ENCODE results near the gene MATN1.
A peak's percentile ranks its signal among the peaks of the same experiment; 100 is the strongest.
"Not testable (repeated sequence)": the region's sequence is repeated elsewhere in the genome, so short reads cannot be mapped to it uniquely, and the experiment has no call there.

The MATN1 gene

DNA sequence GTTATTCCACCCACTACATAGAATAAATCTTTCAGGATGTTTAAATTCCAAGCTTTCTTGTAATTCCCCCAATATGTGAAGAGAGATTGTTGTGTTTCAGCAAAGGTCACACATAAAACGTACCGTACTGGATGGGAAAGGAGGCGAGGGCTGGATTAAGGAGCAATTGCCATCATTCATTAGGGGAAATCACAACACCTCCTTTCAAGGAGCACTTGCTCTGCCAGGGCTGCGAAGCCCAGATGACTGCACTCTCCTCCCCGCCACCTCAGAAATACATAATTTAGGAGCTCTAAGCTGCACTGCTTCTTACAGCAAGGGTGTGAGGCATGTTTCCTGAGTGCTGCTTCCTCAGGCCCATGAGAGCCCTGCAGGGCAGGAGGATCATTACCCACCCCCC, 29.6 kb downstream of the MATN1 start:
- no peak for DNase-seq

DNA sequence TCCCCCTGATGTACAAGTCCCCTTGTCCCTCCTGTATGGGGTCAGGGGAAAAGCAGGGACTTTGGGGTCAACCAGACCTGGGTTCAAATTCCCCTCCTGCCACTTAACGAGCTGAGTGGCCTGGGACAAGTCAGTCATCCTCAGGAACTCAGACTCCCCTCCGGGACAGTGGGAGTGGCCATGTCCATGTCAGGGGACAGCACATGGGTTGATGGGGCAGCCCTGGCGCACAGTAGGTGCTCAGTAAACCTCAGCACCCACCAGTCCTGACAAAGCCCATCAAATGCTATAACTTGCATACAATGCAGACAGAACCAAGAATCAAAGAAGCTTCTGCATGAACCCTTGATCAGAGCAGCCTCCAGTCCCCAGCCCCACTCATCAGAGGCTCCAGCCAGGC, 30.0 kb downstream of the MATN1 start:
- DNase-seq, result no peak

DNA sequence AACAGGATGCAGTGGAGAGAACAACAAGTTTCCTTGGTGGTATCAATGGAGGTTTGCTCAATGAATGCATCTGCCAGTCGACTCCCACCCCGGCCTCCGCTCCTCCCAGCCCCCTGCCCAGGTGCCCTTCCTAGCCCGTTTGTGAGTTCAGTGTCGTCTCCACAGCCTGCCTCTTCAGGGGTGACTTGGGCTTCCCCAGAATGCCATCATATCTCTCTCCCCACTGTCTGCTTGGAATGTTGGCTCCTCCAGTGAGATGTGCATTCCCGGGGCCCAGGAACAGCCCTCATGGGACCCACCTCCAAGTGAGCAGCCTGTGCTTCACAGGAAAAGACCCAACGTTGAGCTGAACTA, 30.5 kb downstream of the MATN1 start:
- DNase-seq, result no peak

DNA sequence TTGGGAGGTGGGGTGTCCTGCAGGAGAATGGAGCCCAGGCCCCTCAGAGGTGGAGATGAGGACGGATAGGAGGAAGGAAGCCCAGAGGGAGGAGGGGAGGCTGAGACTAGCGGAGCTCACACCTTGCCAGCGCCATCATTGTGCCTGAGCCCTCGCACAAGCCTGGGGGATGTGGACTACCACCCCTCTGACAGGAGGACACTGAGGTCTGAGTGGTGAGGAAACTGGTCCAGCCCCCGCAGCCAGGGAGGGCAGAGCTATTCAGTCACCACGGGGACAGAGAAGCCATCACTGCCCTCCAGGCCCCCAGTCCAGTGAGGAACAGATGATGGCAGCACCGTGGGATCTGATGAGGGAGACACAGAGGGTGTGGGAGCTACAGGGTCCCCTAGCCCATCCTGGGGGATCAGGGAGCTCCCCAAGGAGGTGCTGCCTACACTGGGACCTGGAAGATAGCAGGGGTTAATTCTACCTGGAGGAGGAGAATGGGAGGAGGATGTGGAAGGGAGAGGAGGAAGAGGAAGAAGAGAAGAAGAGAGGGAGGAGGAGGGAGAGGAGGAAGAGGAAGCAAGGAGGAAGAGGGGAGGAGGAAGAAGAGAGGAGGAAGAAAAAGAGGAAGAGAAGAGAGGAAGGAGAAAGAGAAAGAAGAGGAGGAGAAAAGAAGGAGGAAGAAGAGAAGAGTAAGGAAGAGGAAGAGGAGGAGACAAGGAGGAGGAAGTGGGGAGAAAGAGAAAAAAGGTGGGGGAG, 31.0 kb downstream of the MATN1 start:
- no peak for DNase-seq

DNA sequence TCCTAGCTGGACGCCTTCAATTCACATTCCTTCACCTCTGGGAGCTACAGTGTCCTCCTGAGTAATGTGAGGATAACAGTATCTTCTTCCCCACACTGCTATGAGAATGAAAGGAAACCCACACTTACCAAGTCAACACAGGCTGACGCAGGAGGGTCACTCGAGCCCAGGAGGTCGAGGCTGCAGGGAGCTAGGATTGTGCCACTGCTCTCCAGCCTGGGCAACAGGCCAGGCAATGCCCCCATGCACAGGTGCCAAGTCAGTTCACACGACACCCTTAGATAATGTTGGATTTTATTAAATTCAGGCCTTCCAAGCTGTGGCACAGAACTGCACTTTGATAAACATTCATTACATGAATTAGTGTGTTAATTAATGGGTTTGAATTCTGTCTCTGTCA, 31.9 kb downstream of the MATN1 start:
- DNase-seq, result no peak

DNA sequence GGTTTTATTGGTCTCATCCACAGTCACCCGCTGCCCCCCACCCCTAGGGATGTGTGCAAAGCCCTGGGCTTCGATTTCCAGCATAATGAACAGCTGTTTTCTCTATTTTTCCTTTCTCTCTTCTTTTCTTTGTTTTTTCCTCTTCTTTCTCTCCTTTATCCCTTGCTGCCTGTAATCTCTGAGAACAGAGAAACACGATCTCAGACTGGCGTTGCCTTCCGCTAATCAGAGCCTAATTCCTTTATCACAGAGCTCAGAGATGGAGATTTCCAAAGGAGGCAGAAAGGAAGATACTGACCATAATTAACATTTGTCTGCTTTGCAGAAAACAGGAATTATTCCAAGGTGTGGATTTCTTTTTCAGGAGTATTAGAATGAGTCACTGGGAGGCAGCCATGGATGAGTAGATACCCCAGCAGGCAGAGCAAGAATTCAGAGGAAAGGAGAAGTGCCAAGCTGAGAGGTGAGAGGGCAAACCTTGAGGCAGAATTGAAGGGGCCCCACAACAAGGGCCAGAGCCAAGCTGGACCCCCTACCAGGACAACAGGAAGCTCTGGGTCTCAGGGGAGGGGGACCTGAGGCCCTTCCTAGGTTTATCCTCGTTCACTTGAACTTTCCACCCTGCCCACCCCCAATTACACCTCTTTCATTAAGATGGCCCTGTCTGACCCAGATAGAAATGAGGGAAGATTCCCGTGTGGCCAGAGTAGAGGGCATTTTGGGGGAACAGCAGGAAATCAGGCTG, 33.3 kb downstream of the MATN1 start:
- DNase-seq, result no peak

DNA sequence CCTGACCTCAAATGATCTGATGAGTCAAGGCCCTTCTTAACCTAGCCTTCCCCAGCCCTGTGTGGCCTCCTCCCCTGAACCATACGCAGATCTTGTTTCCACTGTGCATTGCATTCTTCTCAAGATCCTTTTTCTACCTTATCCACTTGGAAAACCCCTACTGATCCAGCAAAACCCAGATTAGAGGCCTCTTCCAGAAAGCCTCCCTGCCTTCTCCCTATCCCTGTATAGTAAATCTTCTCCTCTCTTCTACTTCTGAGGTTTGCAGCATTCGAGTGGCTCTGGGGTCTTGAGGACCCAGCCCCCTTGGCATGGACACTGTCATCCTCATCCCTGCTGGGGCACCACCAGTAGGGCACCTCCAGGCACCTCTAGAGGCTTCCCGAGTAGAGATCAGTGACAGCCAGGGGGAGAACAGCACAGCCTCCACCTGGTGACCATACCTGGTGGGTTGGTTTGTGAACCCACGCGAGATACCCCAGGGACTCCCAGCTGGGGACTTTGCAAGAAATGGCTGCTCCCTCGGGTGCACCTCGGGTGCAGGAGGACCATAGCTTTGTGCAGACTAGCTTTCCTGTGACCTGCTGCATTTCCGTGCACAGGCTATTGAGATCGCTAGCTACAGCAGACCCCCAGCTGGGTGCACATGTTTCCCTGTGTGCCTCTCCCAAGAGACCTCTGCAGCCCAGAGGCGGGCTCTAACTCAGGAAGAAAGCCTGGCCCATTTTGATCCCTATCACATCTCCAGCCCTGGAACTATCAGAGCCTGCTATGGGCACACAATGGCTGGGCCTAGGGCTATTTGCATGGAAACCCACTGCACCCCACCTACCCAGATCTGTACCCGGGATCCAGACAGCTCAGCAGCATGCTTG, 34.2 kb downstream of the MATN1 start:
- no peak for DNase-seq

DNA sequence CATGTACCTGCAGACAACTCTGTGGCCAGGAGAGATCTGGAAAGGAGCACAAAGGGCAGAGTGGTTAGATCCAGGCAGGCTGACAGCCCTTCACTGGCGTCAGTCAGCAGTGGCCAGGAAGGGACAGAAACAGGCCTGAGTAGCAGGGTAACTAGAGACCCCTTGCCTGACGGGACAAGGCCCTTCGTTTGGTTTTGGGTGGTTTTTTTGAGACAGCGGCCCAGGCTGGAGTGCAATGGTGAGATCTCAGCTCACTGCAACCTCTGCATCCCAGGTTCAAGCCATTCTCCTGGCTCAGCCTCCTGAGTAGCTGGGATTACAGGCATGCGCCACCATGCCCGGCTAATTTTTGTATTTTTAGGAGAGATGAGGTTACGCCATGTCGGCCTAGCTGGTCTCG, 34.9 kb downstream of the MATN1 start:
- DNase-seq, result not testable (repeated sequence)

DNA sequence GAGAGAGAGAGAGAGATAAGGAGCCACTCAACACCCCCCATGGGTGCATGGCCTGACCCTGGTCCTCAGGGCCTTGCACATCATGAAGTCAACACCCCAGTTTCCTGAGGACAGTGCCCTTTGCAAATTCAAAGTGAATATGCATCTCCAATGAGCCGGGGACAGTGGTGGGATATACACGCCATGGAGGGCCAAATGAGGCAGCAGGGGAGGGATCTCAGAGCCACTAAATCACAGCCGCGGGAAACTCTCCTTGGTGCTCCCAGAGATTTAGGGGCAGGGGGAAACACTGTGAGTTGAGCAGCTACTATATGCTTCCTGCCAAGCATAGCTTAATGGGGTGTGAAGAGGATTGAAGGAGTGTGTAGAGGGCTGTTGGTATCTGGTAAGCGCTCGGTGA, 35.5 kb downstream of the MATN1 start:
- no peak for DNase-seq

DNA sequence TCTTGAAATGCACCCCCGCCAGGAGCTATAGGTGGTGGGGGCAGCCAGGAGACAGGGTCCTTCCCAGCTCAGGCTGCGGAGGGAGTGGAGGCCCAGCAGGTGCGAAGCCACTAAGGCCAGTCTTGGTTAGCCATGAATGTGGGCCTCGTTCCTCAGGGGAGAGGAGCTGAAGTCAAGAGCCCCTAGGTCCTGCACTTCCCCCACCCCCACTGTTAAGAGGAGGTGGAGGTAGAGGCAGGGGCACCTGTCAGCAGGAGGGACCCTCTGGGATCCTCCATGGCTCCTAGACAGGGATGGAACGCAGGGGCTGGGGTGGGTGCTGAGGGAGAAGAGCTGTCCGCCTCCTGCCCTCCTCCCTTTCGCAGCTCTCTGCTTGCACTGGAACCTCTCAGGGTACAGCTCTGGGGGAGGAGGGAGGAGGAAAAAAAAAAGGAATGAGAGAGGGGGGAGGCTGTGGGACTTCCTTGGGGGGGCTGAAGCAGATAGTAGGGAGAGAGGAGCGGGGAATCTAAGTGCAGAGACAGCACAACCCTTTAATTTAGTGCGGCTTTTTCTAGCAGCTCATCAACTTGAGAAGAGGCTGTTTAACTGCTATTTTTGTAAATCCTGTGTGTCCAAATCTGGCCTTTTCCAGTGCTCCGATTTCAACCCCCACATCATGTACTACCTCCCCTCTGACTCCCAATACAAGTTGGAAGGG, 37.0 kb downstream of the MATN1 start:
- DNase-seq, result no peak

DNA sequence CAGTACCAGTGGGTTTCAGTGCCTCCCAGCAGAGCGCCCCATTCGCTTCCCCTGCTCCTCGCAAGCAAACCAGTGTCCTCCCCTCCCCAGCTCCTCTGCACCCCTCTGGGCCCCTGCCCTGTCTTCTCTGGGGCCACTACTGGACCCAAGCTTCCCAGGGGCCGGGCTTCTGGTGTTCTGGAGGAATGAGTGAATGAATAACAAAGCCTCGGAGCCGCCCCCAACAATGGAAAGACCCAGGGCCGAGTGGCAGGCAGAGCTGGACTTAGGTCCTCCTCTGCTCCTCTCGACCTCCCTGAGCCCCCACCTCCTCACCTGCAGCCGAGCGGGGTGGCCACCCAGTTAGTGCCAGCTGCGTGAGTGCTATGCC, 37.6 kb downstream of the MATN1 start:
- DNase-seq, result no peak

DNA sequence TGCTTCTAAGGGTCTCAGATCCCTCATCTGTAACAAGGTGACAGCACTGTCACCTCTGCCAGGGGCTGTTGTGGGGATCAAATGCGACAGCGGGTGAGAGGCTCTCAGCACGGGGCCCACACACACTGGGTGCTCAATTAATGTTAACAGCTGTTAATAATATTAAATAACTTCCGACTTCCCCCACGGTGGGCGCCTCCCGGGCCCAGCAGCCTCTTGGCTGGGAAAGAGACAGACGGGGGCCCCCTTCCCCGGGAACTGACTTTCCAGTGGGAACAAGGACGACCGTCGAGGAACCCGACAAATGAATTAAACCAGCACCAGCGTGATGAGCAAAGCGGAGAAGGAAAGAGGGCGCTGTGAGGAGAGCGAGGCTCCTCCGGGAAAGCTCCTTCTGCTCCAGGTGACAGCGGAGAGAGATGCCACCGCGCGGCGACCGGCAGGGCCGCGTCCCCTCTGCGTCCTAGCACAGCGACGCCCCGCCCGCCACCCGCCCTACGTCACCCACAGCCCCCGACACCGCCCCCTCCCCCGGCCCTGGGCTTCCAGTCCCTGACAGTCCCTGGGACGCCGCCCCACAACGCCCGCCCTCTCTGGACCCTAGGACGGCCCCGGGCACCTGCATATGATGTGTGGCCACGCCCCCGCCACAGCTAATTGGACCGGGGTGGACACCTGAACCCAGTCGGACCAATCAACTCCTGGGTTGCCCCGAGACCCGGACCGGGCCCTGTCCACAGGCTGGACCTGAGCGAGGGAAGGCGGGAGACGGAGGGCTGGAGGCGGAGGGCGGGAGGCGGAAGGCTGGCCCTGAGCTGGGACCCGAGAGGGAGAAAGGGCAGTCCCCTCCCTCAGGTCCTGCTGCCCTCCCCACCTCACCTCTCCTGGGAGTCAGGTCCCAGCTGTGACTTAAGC, 38.2 kb downstream of the MATN1 start:
- peak; percentile 93 for DNase-seq

DNA sequence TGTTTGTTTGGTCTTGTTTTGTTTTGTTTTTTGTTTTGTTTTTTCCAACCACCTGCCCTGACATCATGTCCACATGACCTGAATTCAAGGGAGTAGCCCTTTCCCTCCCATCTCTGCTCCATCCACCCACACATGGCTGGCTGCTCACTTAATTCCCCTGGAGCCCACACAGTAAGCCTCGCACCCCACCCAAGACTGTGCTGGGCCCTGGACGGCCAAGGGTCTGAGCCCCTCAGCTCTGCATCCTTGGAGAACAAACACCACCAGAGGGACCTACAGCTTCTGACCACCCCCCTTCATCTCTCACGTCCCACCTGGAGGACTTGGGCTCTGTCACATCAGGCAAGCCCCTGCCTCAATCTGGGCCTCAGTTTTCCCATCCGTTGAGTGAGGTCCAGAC, 39.1 kb downstream of the MATN1 start:
- DNase-seq, result no peak

DNA sequence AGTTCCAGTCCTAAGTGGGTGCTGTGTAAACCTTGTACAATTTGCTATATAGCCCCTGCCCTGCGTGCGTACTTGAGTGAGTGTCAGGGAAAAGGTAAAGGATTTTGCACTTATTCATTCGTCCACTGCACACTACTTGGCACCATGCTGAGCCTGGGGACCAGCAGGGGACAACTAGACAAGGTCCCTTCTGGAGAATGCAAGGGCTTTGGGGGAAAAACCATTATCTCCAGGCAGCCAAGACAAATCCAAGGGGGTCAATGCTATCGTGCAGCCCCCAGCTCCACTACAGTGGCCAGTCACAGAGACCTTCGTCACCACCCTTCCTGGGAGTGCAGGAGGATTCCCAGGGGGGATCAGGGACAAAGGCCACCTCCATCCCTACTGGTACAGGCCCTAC, 39.7 kb downstream of the MATN1 start:
- DNase-seq, result no peak

DNA sequence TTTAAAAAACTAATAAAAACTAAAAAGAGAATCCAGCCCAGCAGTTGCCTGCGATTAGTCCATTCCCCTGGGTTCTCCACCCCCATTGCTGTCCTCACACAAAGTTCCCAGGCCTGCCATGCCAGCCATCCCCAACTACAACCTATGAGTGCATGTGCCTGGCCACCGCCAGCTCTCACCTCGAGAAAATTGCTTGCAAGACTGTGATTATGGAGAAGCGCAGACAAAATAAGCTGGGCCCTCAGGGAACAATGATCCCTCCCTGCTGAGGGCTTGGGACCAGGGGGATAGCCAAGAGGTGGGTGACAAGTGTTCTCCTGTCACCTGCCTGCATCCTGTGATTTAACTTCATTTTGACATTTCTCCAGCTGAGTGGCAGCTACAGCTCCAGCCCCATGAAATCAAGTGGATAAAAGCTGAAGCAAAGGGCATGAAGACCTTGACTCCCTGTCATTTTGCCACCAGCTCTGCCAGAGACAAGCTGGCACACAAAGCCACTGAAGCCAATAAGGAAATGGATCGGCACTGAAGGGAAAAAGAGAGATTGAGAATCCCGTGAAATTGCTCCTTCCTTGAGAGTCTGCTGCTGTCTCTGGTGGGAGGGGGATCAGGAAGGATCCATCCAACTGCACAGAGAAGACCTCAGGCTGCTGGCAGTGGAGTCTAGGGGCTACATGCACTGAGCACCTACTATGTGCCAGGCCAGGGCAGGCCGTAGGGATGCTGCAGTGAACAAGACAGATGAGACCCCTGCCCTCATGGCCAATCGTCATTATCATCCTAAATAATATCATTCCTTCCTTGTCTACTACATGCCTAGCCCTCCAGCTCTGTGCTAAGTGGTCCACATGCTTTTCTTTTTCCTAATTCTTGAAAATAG, 40.7 kb downstream of the MATN1 start:
- no peak for DNase-seq

DNA sequence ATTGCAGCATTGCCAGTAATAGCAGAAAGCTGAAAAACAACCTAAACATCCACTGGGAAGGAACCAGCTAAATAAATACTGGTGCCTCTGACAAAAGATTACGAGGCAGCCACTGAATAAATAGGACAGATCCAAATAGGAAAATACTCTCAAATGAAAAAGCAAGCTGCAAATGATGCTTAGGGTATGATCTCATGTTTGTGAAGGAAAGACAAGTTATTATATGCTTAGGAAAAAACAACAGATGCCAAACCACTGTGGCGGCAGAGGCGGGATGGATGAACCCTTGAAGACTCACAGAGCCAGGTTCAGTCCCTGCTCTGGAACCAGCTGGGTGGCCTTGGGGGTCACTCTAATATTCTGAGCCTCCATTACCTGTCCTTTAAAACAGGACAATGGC, 41.6 kb downstream of the MATN1 start:
- no peak for DNase-seq

DNA sequence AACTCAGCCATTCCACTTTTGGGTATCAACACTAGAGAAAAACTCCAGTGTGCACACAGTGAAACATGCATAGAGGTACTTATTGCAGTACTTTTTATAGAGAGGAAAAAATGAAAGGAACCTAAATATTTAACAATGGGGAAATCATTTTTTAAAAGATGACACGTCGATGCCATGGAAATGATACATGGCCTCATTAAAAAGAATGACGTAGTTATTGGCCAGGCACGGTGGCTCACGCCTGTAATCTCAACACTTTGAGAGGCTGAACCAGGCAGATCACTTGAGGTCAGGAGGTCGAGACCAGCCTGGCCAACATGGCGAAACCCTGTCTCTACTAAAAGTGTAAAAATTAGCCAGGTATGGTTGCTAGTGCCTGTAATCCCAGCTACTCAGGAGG, 42.5 kb downstream of the MATN1 start:
- DNase-seq, result no peak

DNA sequence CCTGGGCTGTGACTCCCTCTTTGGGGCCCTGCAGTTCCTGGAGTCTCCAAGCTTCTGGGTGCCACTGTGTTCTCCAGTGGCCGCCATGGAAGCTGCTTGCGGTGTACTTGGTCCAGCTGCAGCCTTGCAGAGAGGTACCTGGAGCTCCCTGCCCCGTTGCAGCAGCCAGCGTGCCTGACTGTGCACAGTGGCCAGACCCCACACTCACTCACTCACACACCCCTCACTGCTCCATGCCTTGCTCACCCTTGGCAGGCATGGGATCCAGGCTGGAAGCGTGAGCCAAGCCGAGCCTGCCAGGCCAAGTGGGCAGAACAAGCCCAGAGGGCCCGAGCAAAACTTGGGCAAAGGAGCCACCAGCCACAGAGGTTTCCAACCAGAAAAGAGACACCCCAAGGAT, 43.0 kb downstream of the MATN1 start:
- DNase-seq, result no peak

DNA sequence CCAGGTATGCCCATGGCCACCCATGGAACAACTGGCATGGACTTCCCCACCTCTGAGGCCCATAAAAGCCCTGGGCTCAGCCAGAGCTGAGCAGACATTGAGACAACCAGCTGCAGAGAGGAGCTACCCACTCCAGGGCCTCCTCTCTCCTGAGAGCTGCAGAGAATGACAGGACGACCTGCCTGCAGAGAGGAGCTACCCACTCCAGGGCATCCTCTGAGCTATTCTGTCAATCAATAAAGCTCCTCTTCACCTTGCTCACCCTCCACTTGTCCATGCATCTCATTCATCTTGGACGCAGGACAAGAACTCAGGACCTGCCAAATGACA, 43.4 kb downstream of the MATN1 start:
- no peak for DNase-seq

DNA sequence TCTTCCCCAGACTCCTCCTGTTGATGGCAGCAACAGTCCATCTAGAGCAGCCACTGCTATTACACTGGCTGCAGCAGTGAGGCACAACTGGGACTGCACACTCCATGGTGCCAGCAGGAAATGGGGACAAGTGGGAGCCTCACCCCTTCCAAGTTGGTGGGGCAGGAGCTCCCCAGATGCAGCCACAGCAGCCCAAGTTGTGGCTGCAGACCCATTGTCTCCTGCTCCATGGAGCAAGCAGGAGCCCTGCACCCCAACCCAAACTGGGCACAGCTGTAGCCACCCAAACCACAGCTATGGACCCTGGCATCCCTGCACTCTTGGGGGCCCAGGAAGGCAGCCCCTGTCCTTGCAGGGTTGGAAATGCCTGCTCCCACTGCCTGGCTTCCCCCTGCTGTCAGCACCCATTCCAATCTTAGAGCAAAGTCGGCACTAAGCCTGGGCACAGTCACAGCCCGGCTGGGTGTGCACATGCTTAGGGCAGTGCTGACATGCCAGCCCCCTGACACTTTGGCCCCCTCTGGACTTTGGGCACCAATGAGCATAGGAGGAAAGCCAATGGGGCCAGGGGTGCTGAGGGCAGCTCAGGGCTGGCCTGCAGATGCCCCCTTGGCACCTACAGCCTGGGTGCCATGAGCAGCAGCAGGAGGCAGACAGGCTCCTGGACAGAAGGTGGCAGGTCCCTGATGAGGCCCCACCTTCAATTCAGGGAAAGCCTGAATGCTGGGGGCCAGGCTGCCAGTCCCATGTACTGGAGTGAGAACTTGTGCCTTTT, 44.0 kb downstream of the MATN1 start:
- no peak for DNase-seq

Measured in NCI-H345 (cell line).